Dermis microvascular lymphatic vessel endothelial cell (primary cell): Measurements from ENCODE around the gene SMARCD1. TPM values are rescaled to one million over a fixed set of nuclear protein-coding genes. Genes with fewer than 3 reads are reported as not detected.

Experiments
- DNase-seq, 2 donors: peaks; one replicate each; pipeline versions ENCODE4 v3.0.0 to v3.0.0-alpha.2; 2010; ENCODE audit warnings: low read depth in 2 of 2
- total RNA-seq: library from RNA; depleted of rRNA; stranded (reverse); fragments of >200 nt; gene quantifications from 2 replicates; pipeline ENCODE4 v1.2.1, GENCODE V29; 2014

The SMARCD1 gene
- total RNA-seq: 46.6 and 53.4 TPM in 2 replicates

GRCh38 chr12:50084775-50085614, at the start of gene SMARCD1:
Gene SMARCD1 (plus strand): TSS chr12:50085342. CDS start chr12:50085370, 28 bp downstream.
- DNase-seq: peak; percentile 83 to 93

GRCh38 chr12:50038336-50038735, 46.8 kb upstream of the SMARCD1 start:
- no peak for DNase-seq

GRCh38 chr12:50039151-50039835, 45.8 kb upstream of the SMARCD1 start:
- peak; percentile 47 to 79 for DNase-seq

GRCh38 chr12:50040657-50041056, 44.5 kb upstream of the SMARCD1 start:
- no peak for DNase-seq

- no peak for DNase-seq
Measured at GRCh38 chr12:50041062-50041860, 43.9 kb upstream of the SMARCD1 start.

- DNase-seq: no peak
Measured at GRCh38 chr12:50041962-50042361, 43.2 kb upstream of the SMARCD1 start.

- DNase-seq: no peak
Measured at GRCh38 chr12:50042693-50043092, 42.4 kb upstream of the SMARCD1 start.

- no peak for DNase-seq
Measured at GRCh38 chr12:50043308-50043707, 41.8 kb upstream of the SMARCD1 start.

GRCh38 chr12:50043854-50044253, 41.3 kb upstream of the SMARCD1 start:
- no peak for DNase-seq

- DNase-seq: no peak
Measured at GRCh38 chr12:50047693-50048250, 37.4 kb upstream of the SMARCD1 start.

GRCh38 chr12:50049254-50050118, 35.7 kb upstream of the SMARCD1 start:
- no peak for DNase-seq

GRCh38 chr12:50050119-50050385, 35.1 kb upstream of the SMARCD1 start:
- DNase-seq: no peak

- no peak for DNase-seq
Measured at GRCh38 chr12:50050410-50051098, 34.6 kb upstream of the SMARCD1 start.

- DNase-seq: no peak
Measured at GRCh38 chr12:50051101-50051806, 33.9 kb upstream of the SMARCD1 start.

GRCh38 chr12:50052544-50052943, 32.6 kb upstream of the SMARCD1 start:
- DNase-seq: no peak

GRCh38 chr12:50052964-50053363, 32.2 kb upstream of the SMARCD1 start:
- DNase-seq: no peak

- DNase-seq: no peak
Measured at GRCh38 chr12:50053583-50053982, 31.6 kb upstream of the SMARCD1 start.

- peak; percentile 18 to 56 for DNase-seq
Measured at GRCh38 chr12:50055831-50056638, 29.1 kb upstream of the SMARCD1 start.

GRCh38 chr12:50056639-50056976, 28.5 kb upstream of the SMARCD1 start:
- no peak for DNase-seq
